MV-4-11 (cell line): Measurements from ENCODE around the gene ANO1.
A peak's percentile ranks its signal among the peaks of the same experiment; 100 is the strongest.
"Not testable (repeated sequence)": the region's sequence is repeated elsewhere in the genome, so short reads cannot be mapped to it uniquely, and the experiment has no call there.

Source experiments
- DNase-seq: peaks from one replicate; lab custom pipeline; 2025; lab: John Stamatoyannopoulos, UW

ANO1 gene

GRCh38 chr11:70078095-70078780 is at the start of gene ANO1:
TSS of gene ANO1 (plus strand) at chr11:70078317. CDS start at chr11:70078607, 290 bp downstream.
- no peak for DNase-seq

DNA sequence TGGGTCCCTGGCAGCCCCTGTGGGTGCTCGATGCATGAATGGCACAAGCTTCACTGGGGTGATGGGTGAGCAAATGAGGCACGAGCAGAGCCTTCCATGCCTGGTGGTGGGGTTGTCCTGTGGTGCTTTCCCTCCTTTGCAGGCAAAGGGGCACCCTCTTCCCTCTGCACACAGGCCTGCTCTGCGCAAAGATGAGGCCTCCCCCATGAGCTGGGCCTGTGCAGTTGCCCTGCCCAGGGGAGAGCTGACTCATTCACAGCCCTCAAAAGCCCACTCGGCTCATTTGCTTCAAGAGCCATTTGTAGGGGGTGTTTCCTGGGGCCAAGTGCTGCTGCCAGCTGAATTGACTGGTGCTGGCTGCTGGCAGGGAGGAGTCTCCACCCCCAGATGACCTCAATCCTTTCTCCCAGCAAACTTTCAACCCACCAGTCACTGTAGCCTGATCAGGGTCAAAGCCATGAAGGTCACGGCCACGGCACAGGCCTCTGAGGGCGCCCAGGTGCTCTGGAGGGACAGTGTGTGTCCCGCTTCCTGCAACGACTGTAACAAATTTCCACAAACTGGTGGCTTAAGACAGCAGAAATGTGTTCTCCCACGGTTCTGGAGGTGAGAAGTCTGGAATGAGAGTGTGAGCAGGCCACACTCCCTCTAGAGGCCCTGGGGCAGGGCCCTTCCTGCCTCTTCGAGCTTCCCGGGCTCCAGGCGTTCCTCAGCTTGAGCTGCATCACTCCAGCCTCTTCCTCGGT is 48.8 kb upstream of the ANO1 start:
- no peak for DNase-seq

DNA sequence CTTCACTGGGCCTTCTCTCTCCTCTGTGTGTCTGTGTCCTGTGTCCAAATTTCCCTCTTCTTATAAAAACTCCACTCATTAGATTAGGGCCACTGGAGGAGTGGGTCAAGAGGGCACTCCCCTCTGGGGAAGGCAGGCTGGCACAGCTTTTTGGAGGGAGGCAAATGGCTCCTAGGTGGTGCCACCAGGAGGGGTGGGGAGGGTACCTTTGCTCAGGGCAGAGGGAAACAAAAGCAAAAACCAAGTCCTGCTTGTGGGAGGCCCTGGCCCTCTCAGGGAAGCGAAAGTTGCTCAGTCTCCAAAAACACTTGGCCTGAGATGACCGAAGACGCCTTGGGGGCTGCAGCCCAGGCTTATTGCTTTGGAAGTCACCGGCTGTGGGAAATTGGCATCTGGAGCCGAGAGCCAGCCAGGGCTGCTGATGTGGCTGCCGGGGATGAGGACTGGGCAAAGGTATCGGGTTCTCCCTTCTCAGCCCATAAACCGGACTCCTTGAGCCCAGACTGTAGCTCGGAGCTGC is 48.2 kb upstream of the ANO1 start:
- DNase-seq = no peak

DNA sequence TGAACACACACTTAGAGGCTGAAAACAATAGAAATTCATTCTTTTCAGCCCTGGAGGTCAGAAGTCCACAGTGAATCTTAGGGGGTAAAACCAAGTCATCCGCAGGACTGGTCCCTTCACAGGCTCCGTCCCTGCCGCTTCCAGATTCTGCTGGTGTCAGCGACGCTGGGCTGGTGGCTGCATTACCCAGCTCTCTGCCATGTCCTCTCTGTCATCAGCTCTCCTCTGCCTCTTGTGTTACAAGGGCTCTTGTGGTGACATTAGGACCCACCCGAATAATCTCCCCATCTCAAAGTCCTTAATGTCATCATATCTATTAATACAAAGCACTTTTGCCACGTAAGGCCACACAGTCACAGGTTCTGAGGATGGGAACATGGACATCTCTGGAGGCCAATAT is 47.7 kb upstream of the ANO1 start:
- DNase-seq = no peak

DNA sequence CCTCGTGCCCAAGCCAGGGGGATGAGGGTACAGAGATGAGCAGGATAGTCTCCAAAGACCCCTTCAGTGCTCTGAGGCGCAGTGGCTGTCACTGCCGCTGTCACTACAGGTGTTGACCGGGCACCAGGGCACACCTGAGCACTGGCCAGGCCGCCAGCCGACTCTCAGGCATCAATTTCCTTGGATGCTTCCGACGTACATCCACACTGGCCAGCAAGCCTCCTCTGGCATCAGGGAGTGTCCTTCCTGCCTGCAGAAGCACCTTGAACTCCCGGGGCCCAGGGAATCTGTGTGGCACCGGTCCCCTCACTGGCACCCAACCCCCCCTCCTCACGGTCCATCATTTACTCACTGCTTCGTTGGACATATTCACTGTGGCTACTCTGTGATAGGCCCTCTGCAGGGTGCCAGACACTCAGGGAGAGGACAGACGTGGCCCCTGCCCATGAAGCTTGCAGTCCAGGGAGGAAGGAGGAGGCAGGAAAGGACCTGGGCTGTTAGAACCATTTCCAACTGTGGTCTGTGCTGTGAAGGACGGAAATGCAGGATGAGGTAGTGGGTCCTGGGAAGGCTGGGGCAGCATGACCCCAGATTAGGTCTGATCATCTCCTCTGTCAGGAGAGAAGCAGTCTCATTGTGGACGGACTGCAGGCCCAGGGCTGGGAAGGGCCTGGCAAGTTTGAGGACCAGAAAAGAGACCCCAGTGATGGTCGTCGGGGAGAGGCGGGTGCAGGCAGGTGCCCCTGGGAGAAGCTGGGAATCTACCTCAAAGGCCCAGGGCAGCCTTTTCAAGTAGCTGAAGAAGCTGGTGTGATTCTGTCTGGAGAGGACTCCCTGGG is 46.3 kb upstream of the ANO1 start:
- no peak for DNase-seq

DNA sequence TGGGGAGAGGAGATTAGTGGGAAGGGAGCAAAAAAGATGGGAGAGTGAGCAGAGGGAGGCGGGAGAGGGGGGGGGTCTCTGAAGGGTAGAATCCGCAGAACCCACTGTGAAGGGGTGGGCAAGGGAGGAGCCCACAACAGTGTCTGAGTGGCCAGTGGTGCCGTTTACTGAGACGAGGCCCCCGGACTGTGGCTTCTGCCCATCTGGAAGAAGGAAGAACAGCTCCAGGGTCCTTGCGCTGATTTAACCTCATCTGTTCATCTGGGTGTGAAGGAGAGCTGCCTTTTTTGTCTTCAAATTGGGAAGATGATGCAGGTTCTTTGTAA is 45.7 kb upstream of the ANO1 start:
- DNase-seq = no peak

DNA sequence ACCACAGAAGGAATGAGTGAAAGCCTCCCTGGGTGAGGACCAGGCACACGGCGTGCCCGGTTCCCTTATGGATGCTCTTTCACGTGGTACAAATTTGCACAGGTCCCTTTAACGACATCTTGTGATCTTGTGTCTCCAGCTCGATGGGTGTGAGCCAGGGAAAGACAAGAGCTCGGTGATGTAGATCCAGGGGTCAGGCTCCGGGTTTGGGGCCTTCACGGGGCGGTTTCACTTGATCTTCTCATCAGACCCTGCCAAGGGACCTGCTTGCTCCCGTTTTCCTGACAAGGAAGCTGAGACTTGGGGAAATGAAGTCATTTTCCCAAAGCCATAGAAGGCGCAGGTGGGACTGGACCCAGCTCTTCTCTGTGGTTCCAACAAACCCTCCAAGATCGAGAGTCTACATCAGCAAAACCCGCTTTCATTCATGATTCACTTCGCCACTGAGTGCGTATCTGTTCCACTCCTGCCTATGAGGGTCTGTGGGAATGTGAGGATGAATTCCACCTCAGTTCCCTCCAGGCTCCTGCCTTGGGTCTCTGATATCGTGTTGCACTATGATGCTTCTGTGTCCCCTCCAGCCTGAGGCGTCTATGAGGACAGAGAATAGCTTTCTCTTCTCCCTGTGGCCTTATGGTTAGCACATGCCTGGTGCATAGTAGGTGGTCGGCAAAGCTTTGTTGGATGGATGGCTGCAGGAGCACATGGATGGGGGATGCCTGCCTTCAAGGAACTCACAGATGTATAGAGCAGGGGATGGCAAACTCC is 45.0 kb upstream of the ANO1 start:
- no peak for DNase-seq

GRCh38 chr11:70033711-70034070 is 44.4 kb upstream of the ANO1 start:
- no peak for DNase-seq

GRCh38 chr11:70034740-70035365 is 43.3 kb upstream of the ANO1 start:
- DNase-seq = no peak

- not testable (repeated sequence) for DNase-seq
These were observed 42.5 kb upstream of the ANO1 start for GRCh38 chr11:70035665-70036064.

DNA sequence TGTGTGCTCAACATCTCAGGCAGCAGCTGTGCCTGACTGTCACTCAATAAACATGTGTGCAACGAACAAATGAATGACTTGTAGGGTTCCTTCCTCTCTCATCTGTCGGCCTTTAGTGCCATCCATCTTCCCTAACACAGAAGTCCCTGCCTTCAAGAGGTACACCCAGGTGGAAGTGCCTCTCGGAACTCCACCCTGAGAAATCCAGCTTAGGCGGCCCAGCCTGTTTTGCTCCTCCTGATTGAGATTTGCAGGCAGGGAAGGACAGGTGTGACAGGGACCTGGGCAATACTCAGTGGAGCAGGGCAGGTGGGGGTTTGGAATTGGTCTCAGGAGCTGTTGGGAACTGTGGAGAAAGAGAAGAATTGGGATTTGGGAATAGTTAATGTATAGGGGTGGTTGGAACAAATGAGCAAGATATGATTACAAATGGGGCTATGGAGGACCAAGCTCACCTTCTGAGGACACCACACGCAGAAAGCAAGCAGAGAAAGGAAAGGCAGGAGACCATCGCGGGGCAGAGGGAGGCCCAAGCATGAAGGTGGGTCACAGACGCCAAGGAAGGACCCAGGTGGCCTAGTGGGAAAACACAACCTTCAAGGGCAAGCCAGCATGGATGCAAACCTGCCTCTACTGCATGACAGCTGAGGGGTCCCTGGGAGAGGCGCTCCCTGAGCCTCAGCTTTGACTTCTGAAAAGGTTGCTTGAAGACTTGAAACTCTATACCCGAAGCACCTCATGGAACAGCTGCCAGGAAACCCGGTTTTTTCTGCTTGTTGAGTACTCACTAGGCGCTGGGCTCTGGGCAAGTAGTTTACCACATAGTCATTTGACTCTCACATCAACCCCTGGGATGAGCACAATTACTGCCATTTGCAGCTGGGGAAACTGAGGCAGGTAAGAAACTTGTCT is 40.9 kb upstream of the ANO1 start:
- DNase-seq = no peak

- DNase-seq = peak; percentile 95
These were observed 39.9 kb upstream of the ANO1 start for GRCh38 chr11:70038034-70038834.

DNA sequence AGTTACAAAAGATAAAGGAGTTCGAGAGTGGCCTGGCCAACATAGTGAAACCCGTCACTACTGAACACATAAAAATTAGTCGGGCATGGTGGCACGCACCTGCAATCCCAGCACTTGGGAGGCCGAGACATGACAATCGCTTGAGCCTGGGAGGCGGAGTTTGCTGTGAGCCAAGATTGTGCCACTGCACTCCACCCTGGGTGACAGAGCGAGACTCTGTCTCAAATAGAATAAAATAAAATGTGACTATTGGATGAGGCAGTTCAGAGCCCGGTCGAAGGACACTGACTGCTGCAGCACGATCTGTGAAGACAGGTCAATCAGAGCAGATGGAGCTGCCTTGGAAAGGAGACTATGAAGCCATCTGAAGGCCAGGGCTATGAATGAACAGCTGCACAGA is 37.7 kb upstream of the ANO1 start:
- DNase-seq = no peak

DNA sequence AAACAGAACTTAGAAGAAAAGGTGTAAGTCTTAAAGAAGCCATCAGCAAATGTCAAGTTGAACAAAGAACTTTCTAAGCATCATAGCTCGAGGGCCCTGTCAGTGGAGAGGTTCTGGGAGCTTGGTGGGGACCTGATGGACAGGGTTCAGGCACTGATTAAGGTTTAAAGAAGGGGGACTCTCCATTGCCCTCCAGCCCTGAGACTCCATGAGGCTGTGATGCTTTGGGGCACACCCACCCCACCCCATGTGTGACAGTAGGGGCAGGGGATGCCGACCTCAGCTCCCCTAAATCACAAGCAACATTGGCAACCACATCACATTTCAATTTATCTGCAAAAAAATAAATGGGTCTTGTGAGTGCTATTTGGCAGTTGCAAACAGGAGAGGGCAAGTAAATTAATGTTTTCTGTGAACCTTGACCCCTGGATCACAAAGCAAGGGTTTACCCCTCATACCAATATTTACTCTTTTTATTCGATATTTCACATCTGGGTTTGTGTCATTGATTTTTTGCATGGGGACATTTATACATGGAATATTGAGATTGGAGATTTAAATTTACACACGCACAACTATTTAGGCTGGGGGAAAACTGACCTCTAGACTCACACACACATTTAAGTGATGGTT is 37.1 kb upstream of the ANO1 start:
- no peak for DNase-seq

DNA sequence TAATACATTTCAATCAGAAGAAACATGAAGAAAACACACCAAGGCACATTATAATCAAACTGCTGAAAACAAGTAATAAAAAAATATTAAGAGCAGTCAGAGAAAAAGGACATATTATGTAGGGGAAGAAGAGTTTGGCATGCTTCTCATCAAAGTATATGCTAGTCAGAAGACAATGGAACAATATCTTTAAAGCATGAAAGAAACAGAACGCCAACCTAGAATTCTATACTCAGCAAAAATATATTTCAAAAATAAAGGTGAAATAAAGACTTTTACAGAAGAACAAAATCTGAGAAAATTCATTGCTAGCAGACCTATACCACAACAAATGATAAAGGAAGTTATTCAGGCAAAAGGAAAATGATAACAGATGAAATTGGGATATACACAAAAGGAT is 34.6 kb upstream of the ANO1 start:
- no peak for DNase-seq

- no peak for DNase-seq
These were observed 32.0 kb upstream of the ANO1 start for GRCh38 chr11:70046089-70046488.

DNA sequence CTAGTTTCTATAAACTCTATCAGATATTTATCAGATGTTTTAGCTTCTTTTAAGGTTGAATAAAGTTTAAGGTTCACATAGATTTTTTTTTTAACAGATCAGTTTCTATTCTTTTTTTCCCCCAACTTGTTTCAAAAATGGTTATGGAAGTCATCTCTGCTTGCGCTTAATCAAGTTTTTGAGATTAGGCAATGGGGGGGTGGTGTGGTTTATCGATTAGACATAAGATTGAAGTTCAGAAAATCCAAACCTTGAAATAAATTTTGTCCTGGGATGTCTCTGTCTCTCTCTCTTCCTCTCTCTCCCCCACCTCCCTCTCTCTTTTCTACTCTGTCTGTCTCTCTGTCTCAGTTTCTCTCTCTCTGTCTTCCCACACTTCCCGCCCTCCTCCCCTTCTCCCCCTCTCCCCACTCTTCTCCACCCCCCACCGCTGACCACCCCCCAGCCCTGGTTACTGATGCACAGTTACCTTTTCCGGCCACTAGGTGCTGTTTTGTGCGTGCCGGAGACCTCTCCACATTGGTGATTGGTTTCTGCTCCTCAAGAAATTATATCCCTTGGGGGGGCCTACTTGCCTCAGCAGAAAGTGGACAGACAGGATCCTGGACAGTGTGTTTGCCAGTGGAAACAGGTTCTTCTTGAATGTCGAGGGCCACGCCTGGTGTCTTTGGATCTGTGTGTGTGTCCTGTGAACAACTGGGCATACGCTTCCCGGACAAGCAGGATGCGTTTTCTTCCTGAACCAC is 29.7 kb upstream of the ANO1 start:
- DNase-seq = no peak

DNA sequence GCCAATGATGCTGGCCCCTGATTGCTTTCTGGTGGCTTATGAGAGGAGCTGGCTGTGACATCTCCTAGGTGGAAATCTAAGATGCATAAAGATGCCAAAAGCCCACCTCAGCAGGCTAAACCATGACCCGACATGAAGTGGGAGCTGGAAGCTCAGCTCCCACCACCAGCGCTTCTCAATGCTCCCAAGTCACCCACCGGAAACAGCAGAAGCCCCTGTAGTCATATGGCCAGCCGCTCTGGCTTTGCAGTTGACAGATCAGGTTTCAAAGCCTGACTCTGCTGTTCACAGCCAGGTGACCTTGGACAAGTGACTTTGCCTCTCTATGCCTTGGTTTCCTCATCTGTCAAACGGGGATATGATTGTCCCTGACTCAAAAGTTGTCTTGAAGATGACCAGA is 29.1 kb upstream of the ANO1 start:
- DNase-seq = no peak
